Urinary bladder (tissue), 4 donors: ENCODE results near the gene RFNG. TPM values are rescaled to one million over a fixed set of nuclear protein-coding genes. Genes with fewer than 3 reads are reported as not detected.
"Not testable (repeated sequence)": the region's sequence is repeated elsewhere in the genome, so short reads cannot be mapped to it uniquely, and the experiment has no call there.

Experiments
- DNase-seq: peaks from one replicate; pipeline ENCODE4 v3.0.0-alpha.2; 2015; ENCODE audit errors: extremely low spot score
- H3K27ac ChIP-seq: one replicate; pipeline ENCODE4 v1.5.1; 2013; ENCODE audit warnings: low read depth, mild to moderate bottlenecking, moderate library complexity
- H3K36me3 ChIP-seq: one replicate; pipeline ENCODE4 v1.6.1; 2013; ENCODE audit warnings: mild to moderate bottlenecking, moderate library complexity; ENCODE audit not compliant: insufficient read depth
- H3K4me1 ChIP-seq: one replicate; pipeline ENCODE4 v1.6.1; 2013; ENCODE audit warnings: mild to moderate bottlenecking, moderate library complexity; ENCODE audit not compliant: insufficient read depth
- H3K4me3 ChIP-seq: one replicate; pipeline ENCODE4 v1.5.1; 2013; ENCODE audit warnings: low read depth, low read length
- WGBS: extraction: QIAGEN DNeasy Blood & Tissue Kit; methylation state at CpG from one replicate; pipeline ENCODE4 v1.1.7; 2013; 5-methylcytosine and 5-hydroxymethylcytosine counted together
- polyA plus RNA-seq: library from polyadenylated mRNA; stranded (reverse); fragments of 200-250 nt; gene quantifications from one replicate; pipeline ENCODE4 v1.2.3, GENCODE V29; 2013
- total RNA-seq: library from RNA; depleted of rRNA; stranded (reverse); fragments of >200 nt; gene quantifications from one replicate; pipeline ENCODE4 v1.2.3, GENCODE V29; 2014
- donor health status: healthy with polysubstance abuse.
- donor health status: healthy.

Gene RFNG
- total and polyA plus RNA-seq, 2 donors, result 16.5 to 47.0 TPM

DNA sequence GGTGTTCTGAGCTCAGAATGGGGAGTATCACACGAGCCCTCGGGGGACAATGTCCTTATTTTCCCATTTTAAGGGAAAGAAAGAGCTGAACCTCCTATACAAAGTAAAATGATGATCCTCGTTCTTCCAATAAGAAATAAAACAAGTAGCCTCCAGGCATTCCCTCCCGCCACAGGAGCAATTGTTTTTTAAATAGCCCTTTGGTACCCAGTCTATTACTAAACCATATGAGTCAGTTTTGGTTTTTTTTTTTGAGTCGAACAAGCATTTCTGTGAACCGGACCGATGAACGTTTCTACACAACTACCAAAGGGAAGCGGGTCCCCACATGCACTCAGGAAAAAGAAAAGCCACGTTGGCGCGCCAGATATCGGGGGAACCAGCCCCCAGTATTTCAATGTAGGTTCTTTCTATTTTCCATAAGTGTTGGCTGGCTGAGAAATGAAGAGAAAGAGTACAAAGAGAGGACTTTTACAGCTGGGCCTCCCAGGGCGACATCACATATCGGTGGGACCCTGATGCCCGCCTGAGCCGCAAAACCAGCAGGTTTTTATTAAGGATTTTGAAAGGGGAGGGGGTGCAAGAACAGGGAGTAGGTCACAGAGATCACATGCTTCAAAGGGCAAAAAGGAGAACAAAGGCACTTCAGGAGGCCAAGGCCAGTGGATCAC is 10.3 kb downstream of the RFNG start:
- H3K4me1 ChIP-seq, result no peaks in the 10 kb centered on the region
- H3K27ac ChIP-seq, result no peak overlapping the region
- DNase-seq, result no peak
- H3K4me3 ChIP-seq, result no peak overlapping the region
- no peaks in the 10 kb centered on the region for H3K36me3 ChIP-seq
- 80% methylated on average over 17 of the region's 17 CpGs for WGBS

DNA sequence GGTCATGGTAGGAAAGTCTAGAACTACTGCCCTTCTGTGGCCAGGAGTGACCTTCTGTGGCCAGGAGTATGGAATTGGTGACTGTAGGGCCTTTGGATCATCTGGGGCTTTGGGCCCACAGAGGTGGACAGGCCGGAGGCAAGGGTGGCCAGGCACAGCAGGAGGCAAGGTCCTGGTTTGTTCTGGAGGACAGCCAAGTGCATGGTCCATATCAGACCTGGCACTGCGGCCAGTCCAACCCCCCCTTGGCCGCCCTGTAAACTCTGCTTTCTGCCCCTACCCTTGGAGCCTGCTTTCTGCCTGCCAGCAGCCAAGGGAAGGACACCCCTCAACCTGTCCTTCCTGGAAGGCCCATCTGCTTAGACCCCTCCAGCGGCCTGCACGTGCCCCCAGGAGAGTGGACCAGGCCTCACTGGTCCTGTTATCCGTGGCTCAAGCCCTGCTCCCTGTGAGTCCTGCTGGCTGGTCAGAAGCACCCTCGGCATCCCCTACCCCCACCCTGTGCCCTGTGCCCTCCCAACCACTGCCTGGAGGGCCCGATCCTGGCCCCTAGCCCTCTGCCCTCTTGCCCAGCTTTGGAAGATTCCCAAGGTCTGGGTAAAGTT is 11.8 kb downstream of the RFNG start:
- Histone ChIP-seq H3K4me3 (no peak overlapping the region), H3K36me3 (no peaks in the 10 kb centered on the region), H3K27ac (no peak overlapping the region), H3K4me1 (no peaks in the 10 kb centered on the region)
- DNase-seq, result no peak
- WGBS, result 90% methylated on average over 8 of the region's 8 CpGs

DNA sequence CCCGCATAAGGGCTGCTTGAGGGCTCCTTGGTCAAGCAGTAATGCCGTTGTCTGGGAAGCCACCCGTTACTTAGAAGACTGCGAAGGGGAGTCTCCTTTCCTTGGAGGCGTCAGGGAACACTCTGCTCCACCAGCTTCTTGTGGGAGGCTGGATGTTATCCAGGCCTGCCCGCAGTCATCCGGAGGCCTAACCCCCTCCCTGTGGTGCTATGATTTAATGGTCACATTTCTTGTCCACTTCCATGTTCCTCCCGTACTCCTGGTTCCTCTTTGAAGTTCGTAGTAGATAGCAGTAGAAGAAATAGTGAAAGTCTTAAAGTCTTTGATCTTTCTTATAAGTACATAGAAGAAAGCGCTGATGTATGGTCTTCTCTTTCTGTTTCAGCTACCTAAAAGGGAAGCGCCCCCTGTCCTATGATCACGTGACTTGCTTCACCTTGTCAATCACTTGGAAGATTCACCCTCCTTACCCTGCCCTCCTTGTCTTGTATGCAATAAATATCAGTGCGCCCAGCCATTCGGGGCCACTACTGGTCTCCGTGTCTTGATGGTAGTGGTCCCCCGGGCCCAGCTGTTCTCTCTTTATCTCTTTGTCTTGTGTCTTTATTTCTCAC is 12.7 kb downstream of the RFNG start:
- not testable (repeated sequence) for H3K27ac ChIP-seq, H3K36me3 ChIP-seq, H3K4me3 ChIP-seq, H3K4me1 ChIP-seq, DNase-seq
- WGBS, result 90% methylated on average over 16 of the region's 16 CpGs

DNA sequence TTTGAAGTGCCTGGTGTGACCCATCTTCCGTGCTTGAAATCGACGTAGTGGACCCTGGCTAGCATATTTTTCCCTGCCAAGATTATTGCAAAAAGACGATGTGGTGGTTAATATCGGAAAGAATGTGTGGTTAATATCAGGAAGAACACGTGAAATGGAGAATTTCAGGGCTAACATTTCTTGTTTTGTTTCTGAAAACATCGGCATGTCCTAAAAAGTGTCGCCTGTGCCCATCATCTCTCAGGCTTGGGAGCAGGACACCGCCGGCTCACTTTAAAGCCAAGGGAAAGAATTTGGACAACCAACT is 13.8 kb downstream of the RFNG start:
- whole genome bisulfite sequencing, result 9% methylated on average over 10 of the region's 10 CpGs
- Histone ChIP-seq H3K4me3 (peak overlapping the region; percentile 51), H3K36me3 (no peaks in the 10 kb centered on the region), H3K4me1 (no peaks in the 10 kb centered on the region), H3K27ac (peak overlapping the region; percentile 66)
- DNase-seq, result no peak

DNA sequence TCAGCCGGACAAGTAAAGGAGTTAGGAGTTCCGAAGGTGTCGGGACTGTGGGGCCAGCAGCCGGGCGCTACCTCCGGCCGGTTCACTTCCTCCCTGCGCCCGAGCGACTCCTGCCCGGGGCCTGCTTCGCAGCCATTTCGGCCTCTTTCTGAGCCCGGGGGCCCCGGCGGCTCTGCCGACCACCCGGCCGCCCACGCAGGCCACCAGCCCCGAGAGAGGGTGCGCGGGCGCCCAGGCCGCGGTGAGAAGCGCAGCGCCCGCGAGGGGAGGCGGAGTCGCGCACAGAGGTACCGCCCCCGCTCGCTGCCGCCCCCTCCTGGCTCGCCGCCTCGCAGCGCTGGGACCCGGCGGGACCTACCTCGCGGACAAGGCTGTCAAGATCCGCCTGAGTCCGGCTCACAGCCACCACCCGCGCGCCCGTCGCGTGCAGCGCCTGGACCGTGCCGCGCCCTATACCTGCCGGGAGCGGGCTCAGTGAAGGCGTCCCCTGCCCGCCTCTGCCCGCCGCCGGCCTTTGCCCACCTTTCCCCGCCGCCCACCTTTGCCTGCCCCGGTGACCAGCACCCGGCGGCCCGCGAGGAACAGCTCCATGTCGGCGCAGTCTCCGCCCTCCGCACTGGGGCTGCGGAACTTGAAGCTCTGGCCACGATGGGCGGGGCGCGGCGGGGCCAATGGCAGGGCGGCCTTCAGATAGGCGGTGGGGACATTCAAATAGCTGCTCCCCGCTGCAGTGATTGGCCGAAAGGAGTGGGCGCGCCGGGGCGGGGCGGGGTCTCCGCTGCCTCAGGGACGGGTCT is 14.3 kb downstream of the RFNG start, which contains the start of gene DCXR:
DCXR (minus strand) TSS at position 606 of the 797 bp plus-strand sequence; CDS start at position 591, 15 bp downstream.
- DNase-seq, result peak; percentile 87
- Histone ChIP-seq H3K36me3 (no peaks in the 10 kb centered on the region), H3K4me3 (peak within 1 kb of the TSS; percentile 51), H3K4me1 (no peaks in the 10 kb centered on the region), H3K27ac (peak within 1 kb of the TSS; percentile 95)
- under 1% methylated on average over 92 of the region's 92 CpGs for WGBS

DNA sequence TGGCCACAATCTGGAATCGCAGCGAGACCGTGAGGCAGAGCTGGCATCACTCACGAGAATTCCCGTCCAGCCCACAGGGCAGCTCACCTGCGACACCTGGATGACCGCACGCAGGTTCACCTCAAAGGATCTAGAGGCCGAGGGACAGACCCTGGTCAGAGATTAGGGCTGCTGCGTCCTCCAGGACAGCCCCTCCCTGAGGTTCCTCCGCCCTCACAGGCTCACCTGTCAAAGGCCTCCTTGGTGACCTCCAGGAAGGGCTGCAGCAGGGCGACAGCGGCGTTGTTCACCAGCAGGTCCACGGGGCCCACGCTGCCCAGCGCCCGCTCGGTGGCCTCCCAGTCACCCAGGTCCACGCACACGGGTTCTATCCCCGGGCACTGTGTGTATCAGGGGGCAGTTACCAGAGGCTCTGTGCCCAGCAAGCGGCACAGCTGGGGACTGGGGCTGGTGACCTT is 14.9 kb downstream of the RFNG start:
- peak overlapping the region; percentile 95 for H3K27ac ChIP-seq
- no peak for DNase-seq
- H3K4me3 ChIP-seq, result peak overlapping the region; percentile 51
- whole genome bisulfite sequencing, result 36% methylated on average over 23 of the region's 23 CpGs
- H3K4me1 ChIP-seq, result no peaks in the 10 kb centered on the region
- H3K36me3 ChIP-seq, result no peaks in the 10 kb centered on the region

DNA sequence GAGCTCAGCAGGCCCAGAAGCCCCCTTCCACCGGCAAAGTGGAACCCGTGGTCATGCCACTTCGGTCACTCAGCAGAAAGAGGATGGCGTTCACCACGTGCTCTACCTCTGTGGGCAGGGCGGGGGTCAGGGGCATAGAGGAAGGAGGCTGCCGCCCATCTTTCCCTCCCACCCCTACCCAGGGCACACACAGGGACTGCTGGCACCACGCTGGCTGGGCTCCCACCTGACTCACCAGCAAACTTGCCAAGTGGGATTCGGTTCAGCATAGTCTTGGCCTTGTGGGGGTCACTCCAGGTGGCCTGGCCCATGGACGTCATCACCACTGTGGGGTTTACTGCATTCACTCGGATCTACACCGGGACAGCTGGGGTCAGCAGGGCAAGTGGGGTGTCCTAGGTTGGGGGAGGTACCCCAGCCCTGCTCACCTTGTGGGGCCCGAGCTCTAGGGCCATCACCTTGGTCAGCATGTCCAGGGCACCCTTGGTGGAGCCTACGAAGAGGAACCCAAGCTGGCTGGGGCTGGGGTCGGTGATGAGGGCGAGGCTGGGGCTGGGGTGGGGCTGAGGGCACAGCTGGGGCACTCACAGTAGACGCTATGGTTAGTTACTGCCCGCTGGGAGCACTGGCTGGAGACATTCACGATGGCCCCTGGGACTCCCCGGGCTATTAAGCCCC is 15.5 kb downstream of the RFNG start:
- Histone ChIP-seq H3K36me3 (no peaks in the 10 kb centered on the region), H3K4me3 (no peak overlapping the region), H3K4me1 (no peaks in the 10 kb centered on the region), H3K27ac (no peak overlapping the region)
- 90% methylated on average over 20 of the region's 20 CpGs for WGBS
- DNase-seq, result no peak

DNA sequence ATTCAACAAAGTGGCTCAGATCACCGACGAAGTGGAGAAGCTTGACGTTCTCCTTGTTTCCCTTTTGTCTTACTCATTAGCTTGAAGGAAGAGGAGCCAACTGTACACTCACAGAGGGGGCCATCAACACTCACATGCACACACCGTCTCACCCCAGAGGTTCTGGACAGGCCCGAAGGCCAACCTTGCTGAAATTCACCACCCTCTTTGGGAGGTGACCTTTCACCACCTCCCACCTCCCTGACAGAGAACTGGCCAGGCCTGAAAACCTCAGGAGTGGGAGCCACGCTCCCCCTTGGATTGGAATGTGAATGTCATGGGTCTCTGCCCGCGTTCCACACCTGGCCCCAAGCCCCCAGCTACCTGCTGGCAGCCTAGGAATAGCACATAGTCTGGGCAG is 16.1 kb downstream of the RFNG start:
- DNase-seq, result no peak
- Histone ChIP-seq H3K27ac (no peak overlapping the region), H3K4me3 (no peak overlapping the region), H3K36me3 (no peaks in the 10 kb centered on the region), H3K4me1 (no peaks in the 10 kb centered on the region)
- 95% methylated on average over 8 of the region's 8 CpGs for WGBS

DNA sequence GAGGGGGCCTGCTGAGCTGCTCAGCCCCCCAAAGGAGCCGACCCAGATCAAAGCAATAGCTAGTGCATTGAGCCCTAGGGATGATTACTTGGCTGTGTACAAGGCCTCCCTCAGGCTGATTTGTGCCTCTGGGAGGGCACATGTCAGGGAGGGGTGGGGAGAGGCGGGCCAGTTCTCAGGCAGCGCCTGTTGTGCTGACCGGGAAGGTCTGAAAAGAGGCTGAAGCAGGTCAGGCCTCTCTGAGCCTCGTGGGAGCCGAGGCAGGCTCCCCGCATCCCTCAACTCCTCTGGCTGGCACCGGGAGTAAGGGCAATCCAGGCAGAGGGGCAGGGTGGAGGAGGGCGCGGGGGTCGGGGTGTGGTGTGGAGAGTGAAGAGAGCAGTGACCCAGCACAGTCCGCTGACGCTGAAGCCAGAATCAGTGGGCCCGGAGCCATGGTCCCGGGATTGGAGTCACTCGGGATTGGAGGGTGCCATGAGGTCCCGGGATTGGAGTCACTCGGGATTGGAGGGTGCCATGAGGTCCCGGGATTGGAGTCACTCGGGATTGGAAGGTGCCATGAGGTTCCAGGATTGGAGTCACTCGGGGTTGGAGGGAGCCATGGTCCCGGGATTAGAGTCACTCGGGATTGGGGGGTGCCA is 17.1 kb downstream of the RFNG start:
- Histone ChIP-seq H3K27ac (no peak overlapping the region), H3K4me3 (no peak overlapping the region), H3K36me3 (no peaks in the 10 kb centered on the region), H3K4me1 (no peaks in the 10 kb centered on the region)
- no peak for DNase-seq
- 81% methylated on average over 23 of the region's 23 CpGs for WGBS

DNA sequence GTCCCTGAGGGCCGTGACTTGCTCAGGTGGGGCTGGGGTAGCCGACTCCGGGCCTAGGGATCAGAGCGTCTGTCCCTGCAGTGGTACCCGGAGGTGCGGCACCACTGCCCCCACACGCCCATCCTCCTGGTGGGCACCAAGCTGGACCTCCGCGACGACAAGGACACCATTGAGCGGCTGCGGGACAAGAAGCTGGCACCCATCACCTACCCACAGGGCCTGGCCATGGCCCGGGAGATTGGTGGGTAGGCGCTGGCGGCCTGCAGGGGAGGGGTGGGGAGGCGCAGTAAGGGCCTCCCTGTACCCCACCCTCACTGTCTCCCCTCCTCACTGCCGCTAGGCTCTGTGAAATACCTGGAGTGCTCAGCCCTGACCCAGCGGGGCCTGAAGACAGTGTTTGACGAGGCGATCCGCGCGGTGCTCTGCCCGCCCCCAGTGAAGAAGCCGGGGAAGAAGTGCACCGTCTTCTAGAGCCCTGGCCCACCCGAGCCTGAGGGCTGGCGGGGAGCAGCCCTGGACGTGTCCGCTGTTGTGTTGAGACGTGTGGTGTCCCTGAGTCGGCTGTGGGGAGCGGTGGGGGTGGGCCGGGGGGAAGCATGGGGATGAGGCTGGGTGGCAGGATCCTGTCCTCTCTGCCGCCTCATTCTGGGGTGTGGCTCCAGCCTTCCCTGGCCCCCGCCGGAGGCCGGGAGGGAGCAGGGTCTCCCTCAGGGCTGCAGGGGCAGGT is 18.1 kb downstream of the RFNG start:
- H3K4me1 ChIP-seq, result no peaks in the 10 kb centered on the region

DNA sequence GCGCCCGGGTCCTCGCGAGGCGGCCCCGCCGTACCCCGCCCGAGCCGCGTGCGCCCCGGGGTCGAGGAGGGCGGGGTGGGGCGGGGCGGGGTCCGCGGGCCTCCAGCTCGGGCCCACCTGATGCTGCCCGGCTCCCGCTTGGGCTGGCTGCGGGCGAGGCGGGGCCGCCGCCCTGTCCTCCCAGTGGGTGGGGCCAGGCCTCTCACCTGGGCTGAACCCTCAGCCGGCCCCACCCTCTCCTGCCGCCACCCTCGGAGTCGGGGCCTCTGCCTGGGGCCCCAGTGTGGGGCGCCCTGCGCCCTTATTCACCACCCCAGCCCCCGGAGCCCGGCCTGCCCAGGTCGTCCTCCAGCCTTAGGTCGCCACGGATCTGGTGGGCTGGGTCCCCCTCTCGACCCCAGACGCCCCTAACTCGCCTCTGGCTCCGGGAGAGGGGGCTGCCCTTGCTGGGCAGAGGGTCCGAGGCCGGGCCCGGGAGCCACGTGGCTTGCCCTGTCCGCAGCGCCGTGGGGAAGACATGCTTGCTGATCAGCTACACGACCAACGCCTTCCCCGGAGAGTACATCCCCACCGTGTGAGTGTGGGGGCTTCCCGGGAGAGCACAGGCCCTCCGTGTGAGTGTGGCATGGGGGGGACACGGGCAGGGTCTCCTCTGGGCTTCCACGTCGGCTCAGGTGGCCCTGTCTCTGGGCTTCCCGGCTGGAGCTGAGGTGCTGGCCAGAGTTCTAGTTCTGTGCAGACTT is 19.6 kb downstream of the RFNG start:
- no peak overlapping the region for H3K27ac ChIP-seq
- H3K4me1 ChIP-seq, result no peaks in the 10 kb centered on the region
- WGBS, result 10% methylated on average over 59 of the region's 59 CpGs
- peak overlapping the region; percentile 42 for H3K4me3 ChIP-seq
- H3K36me3 ChIP-seq, result no peaks in the 10 kb centered on the region
- DNase-seq, result no peak

More for the DNA sequence above, 18.1 kb downstream of the RFNG start:
- 93% methylated on average over 38 of the region's 38 CpGs for WGBS
- no peak for DNase-seq
- Histone ChIP-seq H3K27ac (no peak overlapping the region), H3K36me3 (no peaks in the 10 kb centered on the region), H3K4me3 (no peak overlapping the region)

DNA sequence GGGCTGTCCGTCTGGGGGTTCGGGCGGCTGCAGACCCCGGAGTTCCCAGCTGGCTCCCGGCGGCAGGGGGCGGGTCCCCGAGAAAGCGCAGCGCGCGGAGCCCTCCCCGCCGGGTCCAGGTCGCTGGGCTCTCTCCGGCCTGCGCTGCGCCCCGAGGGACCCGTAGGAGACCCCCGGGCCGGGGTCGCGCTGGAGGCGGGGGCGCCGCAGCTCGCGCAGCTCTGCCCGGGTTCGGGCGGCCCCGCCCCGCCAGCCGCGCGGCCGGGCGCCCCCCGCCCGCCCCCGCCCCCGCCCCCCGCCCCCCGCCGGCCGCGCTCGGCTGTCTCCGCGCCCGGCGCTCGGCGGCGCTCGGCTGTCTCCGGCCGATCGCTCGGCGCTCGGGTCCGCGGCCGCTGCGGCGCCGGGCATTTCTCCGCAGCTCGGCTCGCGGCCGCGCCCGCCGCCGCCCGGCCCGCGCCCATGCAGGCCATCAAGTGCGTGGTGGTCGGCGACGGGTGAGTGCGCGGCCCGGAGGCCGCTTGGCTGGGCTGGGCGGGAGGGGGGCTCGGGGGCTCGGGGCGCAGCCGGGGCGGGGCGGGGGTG is 20.2 kb downstream of the RFNG start, which contains the start of gene RAC3:
RAC3 (plus strand) TSS at position 376 of the 582 bp plus-strand sequence; CDS start at position 460, 84 bp downstream.
- H3K4me3 ChIP-seq, result peak within 1 kb of the TSS; percentile 42
- no peak for DNase-seq
- no peaks in the 10 kb centered on the region for H3K36me3 ChIP-seq
- no peaks in the 10 kb centered on the region for H3K4me1 ChIP-seq
- no peak within 1 kb of the TSS for H3K27ac ChIP-seq
- WGBS, result under 1% methylated on average over 79 of the region's 96 CpGs
